ENCODE data around the gene RUFY4.
A peak's percentile ranks its signal among the peaks of the same experiment; 100 is the strongest.
"Not testable (repeated sequence)": the region's sequence is repeated elsewhere in the genome, so short reads cannot be mapped to it uniquely, and the experiment has no call there.

RUFY4 gene

DNA sequence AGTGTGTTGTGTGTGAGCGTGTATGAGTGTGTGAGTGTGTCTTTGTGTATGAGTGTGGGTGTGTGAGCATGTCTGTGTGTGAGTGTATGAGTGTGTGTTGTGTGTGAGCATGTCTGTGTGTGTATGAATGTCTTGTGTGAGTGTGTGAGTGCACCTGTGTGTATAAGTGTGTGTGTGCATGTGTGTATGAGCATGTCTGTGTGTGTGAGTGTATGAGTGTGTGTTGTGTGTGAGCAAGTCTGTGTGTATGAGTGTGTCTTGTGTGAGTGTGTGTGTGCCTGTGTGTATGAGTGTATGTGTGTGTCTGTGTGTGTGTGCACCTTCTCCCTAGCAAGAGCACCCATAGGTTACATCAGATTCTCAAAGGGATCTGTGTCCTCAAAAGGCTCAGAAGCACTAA, 37.8 kb upstream of the RUFY4 start:
- DNase-seq (ENCODE audit: low read depth), result no peak

DNA sequence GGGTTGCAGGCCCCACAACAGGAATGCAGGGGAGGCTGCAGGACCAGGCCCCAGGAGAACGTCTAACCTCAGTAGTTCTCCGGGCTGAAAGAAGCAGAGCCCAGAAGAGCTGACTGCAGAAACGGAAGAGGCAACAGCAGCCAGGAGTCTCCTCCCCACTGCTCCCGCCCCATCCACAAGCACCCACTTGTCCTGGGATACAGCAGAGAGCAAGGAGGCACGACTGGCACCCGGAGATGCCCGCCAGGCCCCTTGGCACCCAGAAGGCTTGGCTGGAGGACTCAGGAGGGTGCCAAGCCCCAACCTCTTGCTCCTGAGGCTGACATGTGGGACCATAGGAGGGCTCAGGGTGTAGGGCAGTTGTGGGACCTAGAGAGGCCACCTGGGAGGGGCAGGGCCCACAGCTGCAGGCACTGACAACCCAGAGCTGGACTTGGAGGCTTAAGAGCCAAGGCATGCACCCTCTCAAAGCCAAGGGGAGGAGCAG, 37.2 kb upstream of the RUFY4 start:
- no peak for DNase-seq (ENCODE audit: low read depth)

DNA sequence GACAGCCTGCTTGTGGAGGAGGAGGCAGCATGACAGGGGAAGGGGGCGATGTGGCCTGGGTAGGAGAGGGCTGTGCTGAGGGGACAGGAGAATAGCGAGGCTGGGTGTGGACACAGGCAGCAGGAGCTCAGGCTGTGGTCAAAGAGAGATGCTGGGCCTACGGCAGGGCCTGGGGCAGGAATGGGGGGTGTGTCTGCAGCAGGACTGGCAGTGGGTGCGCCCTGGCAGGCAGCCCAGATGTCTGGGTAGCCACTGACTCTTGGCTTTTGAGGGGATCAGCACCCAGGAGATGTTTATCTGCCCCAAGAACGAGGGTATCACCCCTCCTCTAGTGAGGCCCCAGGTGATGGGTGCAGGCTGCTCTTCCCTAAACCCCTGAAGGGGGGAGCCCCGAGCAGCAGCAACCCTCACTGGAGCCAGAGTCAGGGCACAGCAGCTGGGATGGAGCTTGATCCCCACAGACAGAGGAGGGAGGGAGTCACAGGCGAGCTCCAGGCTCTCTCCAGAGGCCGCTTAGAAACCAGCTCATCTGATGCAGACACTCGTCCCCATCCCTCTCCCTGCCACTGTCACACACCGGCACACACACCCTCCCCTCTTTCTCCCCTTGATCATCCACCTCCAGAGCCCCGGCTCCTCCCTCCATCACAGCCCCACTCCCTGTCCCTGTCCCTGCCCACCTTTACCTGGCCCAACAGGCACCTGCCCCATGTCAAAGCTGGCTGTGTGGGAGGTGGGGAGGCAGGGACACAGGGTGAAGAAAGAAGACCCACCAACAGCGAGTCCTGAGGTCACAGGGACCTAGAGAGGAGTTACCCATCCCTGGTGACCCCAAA, 36.5 kb upstream of the RUFY4 start:
- DNase-seq (ENCODE audit: low read depth), result no peak

DNA sequence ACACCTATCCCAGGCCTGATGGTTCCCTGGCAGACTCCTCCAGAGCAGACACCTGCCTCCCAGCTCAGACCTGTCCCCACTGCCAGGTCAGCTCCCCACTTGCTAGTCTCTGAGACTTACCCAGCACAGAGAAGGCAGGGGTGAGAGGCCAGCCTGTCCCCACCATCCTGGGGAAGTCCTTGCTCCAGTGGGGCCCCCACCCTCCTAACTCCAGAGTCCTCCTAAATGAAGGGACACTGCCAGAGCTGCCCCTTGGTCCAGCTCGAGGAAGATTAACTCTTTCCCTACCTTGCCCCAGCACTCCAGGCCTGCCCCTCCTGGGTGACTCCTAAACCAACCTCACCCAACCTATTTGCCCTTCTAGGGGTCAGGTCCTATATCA, 35.9 kb upstream of the RUFY4 start:
- no peak for DNase-seq (ENCODE audit: low read depth)

DNA sequence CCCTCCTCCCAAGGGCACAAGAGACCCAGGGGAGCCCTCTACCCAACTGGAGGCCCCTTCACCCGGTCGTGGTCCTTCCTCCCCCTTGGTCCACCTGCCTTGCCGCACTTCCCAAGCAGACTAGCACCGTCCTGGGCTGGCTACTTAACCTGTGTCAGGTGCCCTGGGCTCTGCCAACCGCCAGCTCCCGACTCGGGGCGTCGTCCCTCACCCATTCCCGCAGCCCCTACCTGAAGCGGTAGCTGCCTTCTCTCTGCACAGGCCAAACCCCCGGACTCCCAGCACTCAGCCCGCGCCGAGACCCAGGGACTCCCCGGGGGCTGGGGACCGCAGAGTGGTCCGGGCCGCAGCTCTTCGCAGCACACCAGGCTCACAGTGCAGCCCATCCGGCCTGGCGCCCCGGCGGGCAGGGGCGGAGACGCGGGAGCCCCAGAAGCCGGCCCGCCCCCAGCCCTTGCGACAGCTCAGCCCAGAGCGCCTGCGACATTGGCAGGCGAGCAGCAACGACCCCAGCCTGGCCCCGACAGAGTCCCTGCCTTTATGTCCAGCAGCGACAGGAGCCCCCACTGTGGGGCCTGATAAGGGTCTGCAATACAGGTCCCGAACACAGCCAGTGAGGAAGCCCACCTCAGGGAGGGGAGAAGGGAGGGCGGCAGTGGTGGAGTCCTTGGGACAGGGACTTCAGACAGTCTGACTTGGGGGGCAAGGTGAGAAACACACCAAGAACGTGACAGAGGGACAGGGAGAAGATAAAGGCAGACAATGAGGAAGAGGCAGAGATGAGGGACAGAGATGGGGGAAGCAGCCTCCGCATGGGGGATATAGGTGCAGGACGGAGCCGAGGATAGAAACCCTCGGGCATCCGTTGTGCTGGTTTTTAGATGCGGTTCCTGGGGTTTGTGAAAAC, 35.2 kb upstream of the RUFY4 start:
- DNase-seq (ENCODE audit: low read depth), result no peak

DNA sequence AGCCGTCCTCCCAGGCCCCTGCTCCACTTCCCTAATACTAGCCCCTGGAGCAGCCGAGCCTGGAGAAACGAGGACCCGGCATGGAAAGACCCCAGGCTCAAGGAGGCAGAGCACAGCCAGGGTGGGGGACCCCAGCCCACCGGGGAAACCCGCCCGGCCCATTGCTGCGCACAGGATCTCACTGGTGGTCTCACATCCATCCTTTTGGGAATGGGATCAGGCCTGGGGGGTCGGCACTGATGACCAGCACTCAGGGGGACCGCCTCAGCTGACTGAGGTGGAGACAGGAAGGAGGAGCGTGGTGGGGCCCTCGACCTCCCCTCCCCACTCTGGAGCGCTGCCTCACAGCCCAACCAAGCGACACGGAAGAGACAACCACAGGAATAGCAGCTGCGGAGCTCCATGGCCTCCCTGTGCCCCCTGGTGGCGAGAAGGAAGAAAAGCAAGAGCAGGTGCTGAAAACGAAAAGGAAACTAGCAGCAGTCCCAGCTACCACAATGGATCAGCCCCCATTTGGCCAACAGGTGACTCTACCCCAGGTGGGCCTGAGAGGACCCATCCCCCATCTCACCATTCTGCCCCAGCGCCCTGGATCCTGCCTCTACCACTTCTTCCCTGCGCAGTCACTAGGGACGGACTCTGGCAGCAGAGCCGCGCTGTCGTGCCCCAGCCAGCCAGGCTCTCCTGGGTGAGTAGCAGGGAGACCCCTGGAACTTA, 34.4 kb upstream of the RUFY4 start:
- peak; percentile 38 for DNase-seq (ENCODE audit: low read depth)

DNA sequence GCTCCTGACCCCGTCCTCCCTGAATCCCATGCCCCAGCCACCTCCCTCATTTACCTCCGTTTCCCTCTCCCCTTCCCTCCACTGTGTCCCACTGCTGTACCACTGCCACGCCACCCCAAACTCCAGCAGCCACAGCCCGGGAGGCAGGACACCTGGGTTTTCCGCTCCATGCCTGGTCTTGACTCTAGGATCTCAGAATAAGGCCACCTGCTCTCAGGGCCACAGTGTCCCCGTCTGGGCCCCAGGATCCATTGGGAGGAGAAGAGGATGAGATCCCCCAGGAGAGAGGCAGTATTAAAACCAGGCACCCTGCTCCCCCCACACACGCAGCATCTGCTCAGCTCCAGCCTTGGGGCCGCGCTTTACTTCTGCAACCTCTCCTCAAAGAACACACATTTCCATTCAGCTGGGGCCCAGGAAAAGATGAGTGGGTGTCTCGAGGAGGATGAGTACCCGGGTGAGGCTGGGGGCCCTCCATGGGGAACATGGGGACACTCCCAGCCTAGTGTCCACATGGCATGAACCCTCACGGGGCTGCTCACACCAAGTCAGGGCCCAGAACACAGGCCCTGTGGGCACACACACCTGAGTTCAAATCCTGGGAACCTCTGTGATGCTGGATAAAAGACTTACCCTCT, 33.5 kb upstream of the RUFY4 start:
- no peak for DNase-seq (ENCODE audit: low read depth)

DNA sequence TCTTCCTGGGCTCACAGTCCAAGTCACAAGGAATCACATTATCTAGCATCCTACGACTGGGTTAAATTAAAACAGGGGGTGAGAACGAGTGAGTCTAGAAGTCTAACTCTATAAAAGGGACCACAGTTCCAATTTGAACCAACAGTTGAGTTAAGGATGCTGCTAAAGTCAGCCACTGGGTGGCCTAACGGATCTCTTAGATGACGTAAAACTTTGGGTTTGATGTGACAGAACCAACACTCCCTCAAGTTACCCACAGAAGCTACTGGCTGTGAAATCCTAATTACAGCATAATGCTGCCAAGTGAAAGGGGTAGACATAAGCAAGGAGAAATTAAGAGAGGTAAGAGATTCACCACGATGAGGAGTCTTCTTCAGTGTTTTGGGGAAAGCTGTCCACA, 32.7 kb upstream of the RUFY4 start:
- no peak for DNase-seq (ENCODE audit: low read depth)

DNA sequence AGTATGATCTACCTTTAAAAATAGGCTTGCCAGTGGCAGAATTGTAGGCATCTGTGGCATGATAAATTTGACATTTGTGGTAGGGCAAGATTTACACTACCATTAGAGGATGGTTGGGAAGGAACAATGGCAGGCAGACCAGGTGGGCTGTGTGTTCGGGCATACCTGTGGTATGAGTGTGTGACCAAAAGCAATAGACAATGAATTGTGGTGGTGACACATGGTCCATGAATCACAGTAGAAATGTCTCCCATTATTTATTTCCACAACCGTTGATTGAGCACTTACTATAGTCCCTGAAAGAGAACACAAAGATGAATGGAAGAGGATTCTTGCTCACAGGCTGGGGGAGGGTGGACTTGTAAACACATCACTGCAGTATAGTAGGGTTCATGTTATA, 29.9 kb upstream of the RUFY4 start:
- DNase-seq (ENCODE audit: low read depth), result no peak

DNA sequence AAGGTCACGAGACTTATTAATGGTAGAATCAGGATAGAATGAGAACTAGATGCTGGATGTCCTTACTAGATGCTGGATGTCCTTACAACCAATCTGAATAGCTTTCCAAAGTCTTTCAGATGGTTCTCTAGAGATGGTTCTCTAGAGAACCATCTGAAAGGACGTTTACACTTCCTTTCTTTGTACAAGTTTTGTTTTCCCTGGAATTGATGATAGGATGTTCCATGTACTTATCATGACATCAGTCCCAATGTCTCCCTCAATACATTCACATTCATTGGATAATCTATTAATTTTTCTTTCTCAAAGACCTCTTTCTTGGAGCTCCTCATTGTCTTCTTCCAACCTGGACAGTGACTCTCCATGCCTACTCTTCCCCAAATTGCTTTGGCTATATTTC, 28.2 kb upstream of the RUFY4 start:
- DNase-seq (ENCODE audit: low read depth), result no peak

DNA sequence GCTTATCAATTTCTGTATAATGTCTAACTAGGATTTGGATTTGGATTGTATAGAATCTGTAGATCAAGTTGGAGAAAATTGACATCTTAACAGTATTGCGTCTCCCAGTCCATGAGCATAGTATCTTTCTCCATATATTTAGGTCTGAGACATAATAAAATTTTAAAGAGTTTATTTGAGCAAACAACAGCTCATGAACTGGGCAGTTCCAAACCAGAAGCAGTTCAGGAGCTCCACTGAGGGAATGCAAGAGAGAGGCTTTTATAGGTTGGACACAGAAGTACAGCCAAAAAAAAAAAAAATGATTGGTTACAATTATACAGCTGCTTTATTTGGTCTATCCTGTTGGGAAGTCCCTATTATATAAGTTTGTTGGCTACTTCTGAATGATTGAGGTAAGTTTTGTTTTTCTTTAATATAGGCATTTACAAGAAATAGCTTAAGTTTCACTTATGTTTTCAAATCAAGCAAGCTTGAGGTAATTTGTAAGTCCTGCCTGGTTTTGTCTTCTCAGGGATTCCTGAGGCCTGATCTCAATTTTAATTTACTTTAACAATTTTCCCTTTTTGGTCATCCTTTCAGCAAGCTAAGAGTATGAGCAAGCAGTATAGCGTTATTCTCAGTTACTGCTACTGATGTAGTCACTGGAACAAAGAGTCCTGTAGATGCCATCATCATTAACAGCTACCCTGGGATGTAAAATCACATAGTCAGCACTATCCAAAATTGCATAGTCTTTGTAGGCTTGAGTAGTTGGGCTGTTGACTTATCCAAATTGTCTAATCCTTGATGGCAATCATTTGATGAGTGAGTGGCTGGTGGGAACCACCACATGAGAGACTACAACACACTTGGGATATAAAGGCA, 27.5 kb upstream of the RUFY4 start:
- no peak for DNase-seq (ENCODE audit: low read depth)

DNA sequence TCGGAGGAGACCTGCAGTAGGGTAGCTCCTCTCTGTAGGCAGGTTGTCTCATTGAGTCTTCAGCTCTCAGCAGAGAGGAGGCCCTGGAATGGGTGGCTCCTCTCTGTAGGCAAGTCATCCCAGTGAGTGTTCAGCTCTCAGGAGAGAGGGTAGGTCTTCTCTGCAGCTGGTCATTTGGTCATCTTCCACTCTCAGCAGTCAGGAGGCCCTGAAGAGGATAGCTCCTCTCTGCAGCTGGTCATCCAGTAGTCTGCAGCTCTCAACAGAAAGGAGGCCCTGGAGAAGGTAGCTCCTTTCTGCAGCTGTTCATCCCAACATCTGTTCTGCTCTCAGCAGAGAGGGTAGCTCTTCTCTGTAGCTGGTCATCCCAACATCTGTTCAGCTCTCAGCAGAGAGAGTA, 26.0 kb upstream of the RUFY4 start:
- DNase-seq (ENCODE audit: low read depth), result no peak

DNA sequence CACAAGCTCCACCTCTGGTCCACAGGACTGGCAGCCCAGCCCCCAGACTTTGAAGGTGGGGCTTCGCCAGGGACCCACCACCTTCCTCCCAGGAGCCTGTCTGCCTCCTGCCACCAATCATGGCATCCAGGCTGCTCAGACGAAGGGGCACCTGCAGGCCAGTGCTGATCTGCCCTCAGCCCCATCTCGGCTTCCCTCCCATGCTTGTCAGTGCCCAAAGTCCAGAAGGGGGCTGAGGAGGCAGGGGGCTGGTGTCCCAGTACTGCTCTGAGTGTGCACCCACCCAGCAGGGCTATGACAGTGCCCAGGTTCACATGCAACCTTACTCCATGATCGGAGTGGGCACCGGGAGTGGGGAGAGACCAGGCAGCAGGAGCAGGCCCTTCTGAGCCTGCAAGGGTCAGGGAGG, 25.3 kb upstream of the RUFY4 start:
- no peak for DNase-seq (ENCODE audit: low read depth)

DNA sequence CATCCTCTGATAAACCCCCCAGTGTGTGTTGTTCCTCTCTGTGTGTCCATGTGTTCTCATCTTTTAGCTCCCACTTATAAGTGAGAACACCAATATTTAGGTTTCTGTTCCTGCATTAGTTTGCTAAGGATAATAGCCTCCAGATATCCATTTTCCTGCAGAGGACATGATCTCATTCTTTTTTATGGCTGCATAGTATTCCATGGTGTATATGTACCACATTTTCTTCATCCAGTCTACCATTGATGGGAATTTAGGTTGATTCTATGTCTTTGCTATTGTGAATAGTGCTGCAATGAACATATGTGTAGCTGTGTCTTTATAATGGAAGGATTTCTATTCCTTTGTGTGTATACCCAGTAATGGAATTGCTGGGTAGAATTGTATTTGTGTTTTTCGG, 24.5 kb upstream of the RUFY4 start:
- DNase-seq (ENCODE audit: low read depth), result not testable (repeated sequence)

DNA sequence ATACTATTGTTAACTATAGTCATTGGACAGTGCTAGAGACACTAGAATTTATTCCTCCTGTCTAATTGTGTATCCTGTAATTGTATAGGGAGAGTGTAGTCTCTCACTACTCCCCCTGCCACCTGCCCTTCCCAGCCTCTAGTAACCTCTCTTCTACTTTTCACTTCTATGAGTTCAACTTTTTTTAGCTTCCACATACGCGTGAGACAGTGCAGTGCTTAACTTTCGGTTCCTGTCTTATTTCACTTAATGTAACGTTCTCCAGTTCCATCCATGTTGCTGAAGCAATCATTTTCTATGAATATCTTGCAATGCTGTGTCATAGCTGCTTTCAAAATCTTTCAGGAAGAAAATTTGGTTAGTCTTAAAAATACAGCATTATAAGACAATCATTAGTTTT, 22.8 kb upstream of the RUFY4 start:
- DNase-seq (ENCODE audit: low read depth), result no peak

DNA sequence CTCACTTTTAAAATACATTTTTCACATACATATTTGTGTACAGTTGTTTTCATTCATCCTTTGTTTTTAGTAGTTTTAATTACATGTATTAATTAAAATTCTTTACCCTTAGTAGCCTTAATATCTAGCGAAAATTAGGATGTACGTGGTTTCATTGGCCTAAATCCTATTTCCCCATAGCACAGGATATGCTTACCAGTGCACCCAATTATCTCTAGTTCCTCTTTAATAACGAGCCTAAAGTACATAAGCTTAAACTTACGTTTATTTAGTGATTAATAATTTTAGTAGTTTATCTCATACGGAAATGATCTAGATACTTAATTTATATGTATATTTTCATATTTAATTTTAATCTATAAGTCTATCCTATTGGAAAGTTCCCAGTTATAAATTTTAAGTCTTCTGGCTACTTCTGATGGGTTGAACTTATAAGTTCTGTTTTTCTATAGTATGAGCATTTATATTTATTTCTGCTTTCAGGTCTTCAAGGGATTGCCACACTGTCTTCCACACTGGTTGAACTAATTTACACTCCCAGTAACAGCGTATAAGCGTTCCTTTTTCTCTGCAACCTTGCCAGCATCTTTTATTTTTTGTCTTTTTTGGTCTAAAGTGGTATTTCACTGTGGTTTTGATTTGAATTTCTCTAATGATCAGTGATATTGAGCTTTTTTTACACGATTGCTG, 21.4 kb upstream of the RUFY4 start:
- DNase-seq (ENCODE audit: low read depth), result no peak

DNA sequence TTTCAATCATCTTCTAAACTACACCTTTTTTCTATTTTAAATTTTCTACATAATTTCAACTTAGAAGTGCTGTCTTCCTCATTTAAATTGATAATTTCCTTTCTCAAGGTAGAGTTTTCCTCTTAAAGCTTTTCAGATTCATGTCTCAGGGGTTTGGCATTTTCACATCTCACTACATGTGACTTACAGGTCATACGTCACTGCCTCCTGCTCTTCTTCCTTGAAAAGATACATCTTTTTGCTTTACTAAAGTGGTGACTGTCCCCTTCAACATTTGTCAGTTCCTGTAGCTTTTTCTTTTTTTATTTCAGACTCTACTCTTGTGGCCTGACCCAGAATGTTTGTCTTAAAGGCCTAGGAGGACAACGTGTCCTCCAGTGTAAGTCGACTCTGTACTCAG, 17.1 kb upstream of the RUFY4 start:
- no peak for DNase-seq (ENCODE audit: low read depth)

DNA sequence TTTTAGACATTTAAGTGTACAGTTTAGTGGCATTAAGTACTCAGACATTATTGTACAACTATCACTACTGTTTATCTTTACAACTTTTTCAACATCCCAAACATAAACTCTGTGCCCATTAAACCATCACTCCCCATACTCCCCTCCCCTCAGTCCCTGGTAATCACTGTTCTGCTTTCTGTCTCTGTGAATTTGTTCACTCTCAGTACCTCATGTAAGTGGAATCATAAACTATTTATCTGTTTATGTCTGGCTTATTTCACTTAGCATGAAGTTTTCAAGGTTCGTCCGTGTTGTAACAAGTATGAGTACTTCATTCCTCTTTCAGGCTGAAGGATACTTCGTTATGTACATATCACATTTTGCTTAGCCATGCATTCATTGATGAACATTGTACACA, 9.8 kb upstream of the RUFY4 start:
- no peak for DNase-seq (ENCODE audit: low read depth)

DNA sequence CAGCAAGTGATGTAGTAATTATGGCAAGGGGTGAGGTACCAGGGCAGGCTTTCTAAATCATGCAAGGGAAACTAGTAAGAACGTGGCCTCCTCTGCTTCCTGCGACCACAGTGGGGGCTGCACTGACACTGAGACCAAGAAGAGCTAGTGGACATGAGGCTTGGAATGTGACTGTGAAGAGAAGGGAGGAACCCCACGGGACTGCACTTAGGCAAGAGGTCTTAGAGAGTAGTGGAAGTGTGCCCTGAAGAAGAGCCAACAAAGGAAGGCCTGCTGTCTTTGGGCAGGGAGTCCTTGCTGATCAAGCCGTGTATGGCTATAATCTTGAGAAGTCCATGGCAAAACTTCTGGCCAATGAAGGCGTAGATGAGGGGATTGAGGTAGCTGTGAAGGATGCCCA, 8.9 kb upstream of the RUFY4 start:
- no peak for DNase-seq (ENCODE audit: low read depth)

DNA sequence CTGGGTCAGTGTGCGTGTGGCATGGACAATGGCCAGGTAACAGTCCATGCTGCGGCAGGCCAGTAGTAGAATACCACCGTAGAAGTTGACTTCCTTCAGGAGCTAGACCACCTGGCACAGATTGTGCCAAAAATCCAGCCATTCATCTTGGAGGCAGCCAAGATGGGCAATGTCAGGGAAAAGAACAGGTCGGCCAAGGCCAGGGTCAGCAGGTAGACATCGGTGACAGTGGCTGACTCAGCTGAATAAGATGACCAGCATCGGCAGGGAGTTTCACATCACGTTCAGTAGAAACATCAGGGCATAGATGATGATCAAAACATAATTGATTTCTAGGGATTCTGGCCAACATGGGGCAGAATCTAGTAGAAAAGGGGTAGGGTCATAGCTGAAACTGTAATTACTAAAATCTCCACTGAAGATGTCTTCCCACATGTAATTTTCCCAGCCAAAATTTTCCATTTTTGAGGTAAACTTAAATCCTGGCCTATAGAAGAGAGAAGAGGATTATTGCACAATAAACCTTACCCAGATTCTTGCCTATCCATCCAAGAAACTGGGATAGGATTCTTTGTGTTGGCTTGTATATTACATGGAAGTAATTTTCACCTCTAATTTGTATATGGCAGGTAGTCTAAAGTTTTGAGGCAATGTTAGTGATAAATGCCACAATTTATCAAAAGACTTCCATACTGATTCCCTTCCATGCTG, 7.9 kb upstream of the RUFY4 start:
- DNase-seq (ENCODE audit: low read depth), result no peak
